Breast epithelium (tissue), 3 donors: Measurements from ENCODE around the gene KYNU.

ENCODE experiments used
- POLR2A ChIP-seq: fragments of 450-650 bp; IDR thresholded peaks from one replicate; pipeline ENCODE4 v1.6.1; 2016; ENCODE audit warnings: antibody characterized with exemption, mild to moderate bottlenecking, moderate library complexity
- POLR2AphosphoS5 ChIP-seq, 3 donors: sonication (generic); formaldehyde crosslinking; IDR thresholded peaks; one replicate each; pipeline ENCODE4 v1.6.1; 2017; ENCODE audit warnings: antibody characterized with exemption in 3 of 3

GRCh38 chr2:142994665-142995064, 117.2 kb downstream of the KYNU start:
- TF ChIP-seq POLR2A (no peak), POLR2AphosphoS5 (IDR thresholded peaks at IDR 0.05) (no peak)
